ENCODE data around the gene DDX31.

The DDX31 gene

GRCh38 chr9:132556714-132557113, 113.1 kb downstream of the DDX31 start:
- no peaks in the 10 kb centered on the region for H3K36me3 ChIP-seq (ENCODE audit: control insufficient read depth, insufficient read depth, low read length)

GRCh38 chr9:132556235-132556634, 113.5 kb downstream of the DDX31 start:
- Histone ChIP-seq H3K36me3 (ENCODE audit: control insufficient read depth, insufficient read depth, low read length) (no peaks in the 10 kb centered on the region), H3K9ac (ENCODE audit: low read length) (no peak overlapping the region), H3K27ac (ENCODE audit: low read depth, low read length) (no peak overlapping the region), H3K4me1 (ENCODE audit: control insufficient read depth, insufficient read depth, low read length) (no peaks in the 10 kb centered on the region), H3K4me3 (ENCODE audit: low read length) (no peak overlapping the region), H3K27me3 (ENCODE audit: control insufficient read depth, insufficient read depth, low read length) (peaks cover 4% of the 10 kb centered on the region)

More at GRCh38 chr9:132556714-132557113, 113.1 kb downstream of the DDX31 start:
- no peak overlapping the region for H3K27ac ChIP-seq (ENCODE audit: low read depth, low read length)
- no peak overlapping the region for H3K4me3 ChIP-seq (ENCODE audit: low read length)
- no peaks in the 10 kb centered on the region for H3K4me1 ChIP-seq (ENCODE audit: control insufficient read depth, insufficient read depth, low read length)
- H3K27me3 ChIP-seq (ENCODE audit: control insufficient read depth, insufficient read depth, low read length): peaks cover 6% of the 10 kb centered on the region
- H3K9ac ChIP-seq (ENCODE audit: low read length): no peak overlapping the region

GRCh38 chr9:132555528-132555927, 114.3 kb downstream of the DDX31 start:
- Histone ChIP-seq H3K27me3 (ENCODE audit: control insufficient read depth, insufficient read depth, low read length) (peaks cover 4% of the 10 kb centered on the region), H3K4me1 (ENCODE audit: control insufficient read depth, insufficient read depth, low read length) (no peaks in the 10 kb centered on the region), H3K4me3 (ENCODE audit: low read length) (no peak overlapping the region), H3K36me3 (ENCODE audit: control insufficient read depth, insufficient read depth, low read length) (no peaks in the 10 kb centered on the region), H3K27ac (ENCODE audit: low read depth, low read length) (no peak overlapping the region), H3K9ac (ENCODE audit: low read length) (no peak overlapping the region)

GRCh38 chr9:132554755-132555154, 115.0 kb downstream of the DDX31 start:
- Histone ChIP-seq H3K27ac (ENCODE audit: low read depth, low read length) (no peak overlapping the region), H3K36me3 (ENCODE audit: control insufficient read depth, insufficient read depth, low read length) (no peaks in the 10 kb centered on the region), H3K27me3 (ENCODE audit: control insufficient read depth, insufficient read depth, low read length) (peaks cover 4% of the 10 kb centered on the region)

GRCh38 chr9:132552041-132552440, 117.7 kb downstream of the DDX31 start:
- no peaks in the 10 kb centered on the region for H3K4me1 ChIP-seq (ENCODE audit: control insufficient read depth, insufficient read depth, low read length)
- no peak overlapping the region for H3K4me3 ChIP-seq (ENCODE audit: low read length)
- no peak overlapping the region for H3K27ac ChIP-seq (ENCODE audit: low read depth, low read length)
- no peak overlapping the region for H3K9ac ChIP-seq (ENCODE audit: low read length)
- peaks cover 4% of the 10 kb centered on the region for H3K27me3 ChIP-seq (ENCODE audit: control insufficient read depth, insufficient read depth, low read length)
- H3K36me3 ChIP-seq (ENCODE audit: control insufficient read depth, insufficient read depth, low read length): no peaks in the 10 kb centered on the region

More at GRCh38 chr9:132554755-132555154, 115.0 kb downstream of the DDX31 start:
- H3K4me3 ChIP-seq (ENCODE audit: low read length): no peak overlapping the region
- H3K4me1 ChIP-seq (ENCODE audit: control insufficient read depth, insufficient read depth, low read length): no peaks in the 10 kb centered on the region
- no peak overlapping the region for H3K9ac ChIP-seq (ENCODE audit: low read length)

- H3K4me1 ChIP-seq (ENCODE audit: control insufficient read depth, insufficient read depth, low read length): no peaks in the 10 kb centered on the region
Measured at GRCh38 chr9:132551556-132551955, 118.2 kb downstream of the DDX31 start.

GRCh38 chr9:132548751-132549640, 120.8 kb downstream of the DDX31 start:
- Histone ChIP-seq H3K36me3 (ENCODE audit: control insufficient read depth, insufficient read depth, low read length) (no peaks in the 10 kb centered on the region), H3K4me1 (ENCODE audit: control insufficient read depth, insufficient read depth, low read length) (no peaks in the 10 kb centered on the region), H3K27ac (ENCODE audit: low read depth, low read length) (no peak overlapping the region), H3K9ac (ENCODE audit: low read length) (no peak overlapping the region), H3K4me3 (ENCODE audit: low read length) (no peak overlapping the region), H3K27me3 (ENCODE audit: control insufficient read depth, insufficient read depth, low read length) (peaks cover 4% of the 10 kb centered on the region)

More at GRCh38 chr9:132551556-132551955, 118.2 kb downstream of the DDX31 start:
- Histone ChIP-seq H3K27me3 (ENCODE audit: control insufficient read depth, insufficient read depth, low read length) (peaks cover 4% of the 10 kb centered on the region), H3K36me3 (ENCODE audit: control insufficient read depth, insufficient read depth, low read length) (no peaks in the 10 kb centered on the region), H3K4me3 (ENCODE audit: low read length) (no peak overlapping the region), H3K27ac (ENCODE audit: low read depth, low read length) (no peak overlapping the region), H3K9ac (ENCODE audit: low read length) (no peak overlapping the region)

GRCh38 chr9:132547976-132548730, 121.6 kb downstream of the DDX31 start:
- no peaks in the 10 kb centered on the region for H3K27me3 ChIP-seq (ENCODE audit: control insufficient read depth, insufficient read depth, low read length)
- H3K27ac ChIP-seq (ENCODE audit: low read depth, low read length): no peak overlapping the region
- H3K9ac ChIP-seq (ENCODE audit: low read length): no peak overlapping the region
- H3K4me1 ChIP-seq (ENCODE audit: control insufficient read depth, insufficient read depth, low read length): no peaks in the 10 kb centered on the region
- no peaks in the 10 kb centered on the region for H3K36me3 ChIP-seq (ENCODE audit: control insufficient read depth, insufficient read depth, low read length)
- no peak overlapping the region for H3K4me3 ChIP-seq (ENCODE audit: low read length)

- no peaks in the 10 kb centered on the region for H3K27me3 ChIP-seq (ENCODE audit: control insufficient read depth, insufficient read depth, low read length)
- H3K27ac ChIP-seq (ENCODE audit: low read depth, low read length): no peak overlapping the region
- H3K9ac ChIP-seq (ENCODE audit: low read length): no peak overlapping the region
- no peak overlapping the region for H3K4me3 ChIP-seq (ENCODE audit: low read length)
- no peaks in the 10 kb centered on the region for H3K36me3 ChIP-seq (ENCODE audit: control insufficient read depth, insufficient read depth, low read length)
- no peaks in the 10 kb centered on the region for H3K4me1 ChIP-seq (ENCODE audit: control insufficient read depth, insufficient read depth, low read length)
Measured at GRCh38 chr9:132547436-132547835, 122.3 kb downstream of the DDX31 start.

- H3K36me3 ChIP-seq (ENCODE audit: control insufficient read depth, insufficient read depth, low read length): no peaks in the 10 kb centered on the region
- H3K4me1 ChIP-seq (ENCODE audit: control insufficient read depth, insufficient read depth, low read length): no peaks in the 10 kb centered on the region
- H3K4me3 ChIP-seq (ENCODE audit: low read length): no peak overlapping the region
- H3K27me3 ChIP-seq (ENCODE audit: control insufficient read depth, insufficient read depth, low read length): peaks cover 2% of the 10 kb centered on the region
- H3K9ac ChIP-seq (ENCODE audit: low read length): no peak overlapping the region
- H3K27ac ChIP-seq (ENCODE audit: low read depth, low read length): no peak overlapping the region
Measured at GRCh38 chr9:132547052-132547431, 122.7 kb downstream of the DDX31 start.

- peaks cover 2% of the 10 kb centered on the region for H3K27me3 ChIP-seq (ENCODE audit: control insufficient read depth, insufficient read depth, low read length)
- H3K4me3 ChIP-seq (ENCODE audit: low read length): no peak overlapping the region
- no peaks in the 10 kb centered on the region for H3K4me1 ChIP-seq (ENCODE audit: control insufficient read depth, insufficient read depth, low read length)
- H3K9ac ChIP-seq (ENCODE audit: low read length): no peak overlapping the region
- no peak overlapping the region for H3K27ac ChIP-seq (ENCODE audit: low read depth, low read length)
- H3K36me3 ChIP-seq (ENCODE audit: control insufficient read depth, insufficient read depth, low read length): no peaks in the 10 kb centered on the region
Measured at GRCh38 chr9:132546148-132547051, 123.4 kb downstream of the DDX31 start.

- no peaks in the 10 kb centered on the region for H3K36me3 ChIP-seq (ENCODE audit: control insufficient read depth, insufficient read depth, low read length)
- no peak overlapping the region for H3K9ac ChIP-seq (ENCODE audit: low read length)
- no peak overlapping the region for H3K27ac ChIP-seq (ENCODE audit: low read depth, low read length)
- H3K27me3 ChIP-seq (ENCODE audit: control insufficient read depth, insufficient read depth, low read length): peaks cover 2% of the 10 kb centered on the region
- H3K4me3 ChIP-seq (ENCODE audit: low read length): no peak overlapping the region
- H3K4me1 ChIP-seq (ENCODE audit: control insufficient read depth, insufficient read depth, low read length): no peaks in the 10 kb centered on the region
Measured at GRCh38 chr9:132545578-132545977, 124.2 kb downstream of the DDX31 start.

All from rectal smooth muscle tissue (tissue), 1 donor.